Measurements from ENCODE around the gene ECI1. TPM values are rescaled to one million over a fixed set of nuclear protein-coding genes. Genes with fewer than 3 reads are reported as not detected.

The ECI1 gene
- total RNA-seq, 4 donors from 2014 or later: 60.2 to 114 (median 95.6) TPM

DNA sequence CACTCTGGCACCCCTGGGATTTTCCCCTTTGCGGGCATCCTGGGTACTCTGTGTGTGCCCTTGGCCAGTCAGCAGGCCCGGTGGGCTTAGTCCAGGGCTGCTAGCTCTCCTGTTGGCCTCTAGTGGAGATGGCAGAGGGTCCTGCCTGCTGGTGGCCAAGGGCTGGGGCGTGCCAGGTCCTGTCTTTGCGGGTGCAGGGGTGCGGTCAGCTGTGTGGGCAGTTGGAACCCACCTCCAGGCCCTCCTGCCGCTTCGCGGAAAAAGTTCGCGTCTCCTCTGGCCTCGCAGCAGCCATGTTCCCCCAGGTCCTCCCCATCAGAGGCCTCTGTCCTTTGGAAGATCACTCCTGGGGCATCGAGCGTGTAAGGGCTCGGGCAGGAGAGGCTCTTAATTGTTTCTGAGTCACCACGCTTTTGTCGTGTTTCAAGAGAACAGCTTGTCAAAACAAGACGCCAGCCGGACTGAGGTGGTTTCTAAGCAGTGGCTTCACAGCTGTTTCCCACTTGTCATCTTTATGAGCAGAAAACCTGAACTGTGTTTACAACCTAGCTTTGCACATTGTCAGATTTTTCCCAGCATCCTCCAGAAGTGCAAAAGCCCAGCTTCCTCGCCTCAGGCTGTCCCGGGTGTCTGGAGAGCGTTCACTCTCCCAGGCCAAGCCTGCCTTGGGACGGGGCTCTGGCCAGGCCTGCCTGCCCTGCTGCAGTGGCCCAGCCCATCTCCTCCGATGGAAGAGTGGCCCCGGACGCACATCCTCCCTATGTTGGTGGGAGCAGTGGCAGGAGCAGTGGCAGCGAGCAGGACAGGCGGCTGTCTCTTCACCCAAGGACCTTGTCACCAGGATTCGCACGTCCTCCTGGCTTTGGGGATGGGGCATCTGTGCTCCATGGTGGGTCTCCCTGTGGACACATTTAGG, 20.1 kb downstream of the ECI1 start:
- DNase-seq: no peak
- H3K9me3 ChIP-seq: no peaks in the 10 kb centered on the region
- TF ChIP-seq POLR2A (IDR thresholded peaks at IDR 0.05): no peak
- TF ChIP-seq, protein P1, sequence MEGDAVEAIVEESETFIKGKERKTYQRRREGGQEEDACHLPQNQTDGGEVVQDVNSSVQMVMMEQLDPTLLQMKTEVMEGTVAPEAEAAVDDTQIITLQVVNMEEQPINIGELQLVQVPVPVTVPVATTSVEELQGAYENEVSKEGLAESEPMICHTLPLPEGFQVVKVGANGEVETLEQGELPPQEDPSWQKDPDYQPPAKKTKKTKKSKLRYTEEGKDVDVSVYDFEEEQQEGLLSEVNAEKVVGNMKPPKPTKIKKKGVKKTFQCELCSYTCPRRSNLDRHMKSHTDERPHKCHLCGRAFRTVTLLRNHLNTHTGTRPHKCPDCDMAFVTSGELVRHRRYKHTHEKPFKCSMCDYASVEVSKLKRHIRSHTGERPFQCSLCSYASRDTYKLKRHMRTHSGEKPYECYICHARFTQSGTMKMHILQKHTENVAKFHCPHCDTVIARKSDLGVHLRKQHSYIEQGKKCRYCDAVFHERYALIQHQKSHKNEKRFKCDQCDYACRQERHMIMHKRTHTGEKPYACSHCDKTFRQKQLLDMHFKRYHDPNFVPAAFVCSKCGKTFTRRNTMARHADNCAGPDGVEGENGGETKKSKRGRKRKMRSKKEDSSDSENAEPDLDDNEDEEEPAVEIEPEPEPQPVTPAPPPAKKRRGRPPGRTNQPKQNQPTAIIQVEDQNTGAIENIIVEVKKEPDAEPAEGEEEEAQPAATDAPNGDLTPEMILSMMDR (IDR thresholded peaks at IDR 0.05): no peak
- H3K4me3 ChIP-seq: no peak overlapping the region
- H3K27ac ChIP-seq: no peak overlapping the region
- peaks cover 0 to 6% of the 10 kb centered on the region in 2 donors for H3K27me3 ChIP-seq
- peaks cover 0 to 82% (median 0%) of the 10 kb centered on the region in 3 donors for H3K36me3 ChIP-seq
- peaks cover 0 to 16% (median 3%) of the 10 kb centered on the region in 4 donors for H3K4me1 ChIP-seq

DNA sequence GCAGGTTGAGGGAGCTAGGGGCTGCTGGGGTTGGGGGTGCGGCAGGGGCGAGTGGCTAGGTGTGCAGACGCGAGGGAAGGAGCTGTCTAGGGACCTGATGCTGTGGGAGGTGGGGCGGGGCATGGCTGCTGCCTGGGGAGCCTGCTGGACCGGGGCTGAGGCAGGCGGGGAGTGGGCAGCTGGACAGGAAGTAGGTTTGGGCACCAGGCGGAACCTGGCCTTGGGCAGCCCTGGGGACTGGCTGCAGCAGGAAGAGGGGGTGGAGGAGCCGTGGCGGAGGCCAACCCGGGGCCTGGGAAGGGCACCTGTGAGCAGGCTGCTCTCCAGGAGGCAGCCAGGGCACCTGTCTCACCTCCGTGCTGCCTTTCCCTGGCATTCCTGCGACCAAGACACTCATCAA, 21.0 kb downstream of the ECI1 start:
- Histone ChIP-seq H3K36me3 (peaks cover 0 to 75% (median 0%) of the 10 kb centered on the region in 3 donors), H3K9me3 (no peaks in the 10 kb centered on the region), H3K27ac (no peak overlapping the region), H3K27me3 (no peaks in the 10 kb centered on the region), H3K4me1 (peaks cover 0 to 10% (median under 1%) of the 10 kb centered on the region in 4 donors), H3K4me3 (no peak overlapping the region)
- DNase-seq: no peak
- TF ChIP-seq, protein P1 (IDR thresholded peaks at IDR 0.05): no peak
- no peak for TF ChIP-seq POLR2A (IDR thresholded peaks at IDR 0.05)

DNA sequence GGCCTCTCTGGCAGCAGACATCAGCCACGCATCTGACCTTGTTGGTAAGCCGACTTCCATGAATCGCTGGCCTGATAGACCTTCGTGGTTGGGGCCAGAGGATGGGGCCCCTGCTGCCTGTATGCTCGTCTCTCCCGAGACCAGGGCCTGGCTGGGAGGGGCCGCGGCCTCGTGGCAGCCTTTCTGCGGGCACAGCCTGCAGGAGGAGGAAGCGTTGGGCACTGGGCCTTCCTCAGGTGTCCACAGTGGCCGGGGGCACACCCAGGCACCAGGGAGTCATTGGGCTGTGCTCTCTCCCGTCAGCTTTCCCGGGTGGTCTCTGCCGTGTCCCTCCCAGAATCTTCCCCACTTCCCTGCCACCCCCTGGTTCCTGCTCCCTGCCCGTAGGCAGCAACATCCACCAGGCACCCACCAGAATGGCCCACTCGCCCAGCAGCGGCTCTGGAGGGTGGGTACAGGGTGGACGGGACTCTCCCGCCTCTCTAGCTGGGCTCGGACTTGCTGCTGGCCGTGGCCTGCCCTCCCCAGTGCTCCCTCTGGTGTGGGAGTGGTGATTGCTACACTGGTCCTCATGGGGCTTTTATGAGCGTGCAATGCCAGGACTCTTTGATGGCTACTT, 21.6 kb downstream of the ECI1 start:
- H3K27me3 ChIP-seq: no peaks in the 10 kb centered on the region
- peaks cover 0 to 13% (median 4%) of the 10 kb centered on the region in 4 donors for H3K4me1 ChIP-seq
- no peak overlapping the region for H3K27ac ChIP-seq
- TF ChIP-seq POLR2A (IDR thresholded peaks at IDR 0.05): no peak
- TF ChIP-seq, protein P1 (IDR thresholded peaks at IDR 0.05): no peak
- peaks cover 0 to 69% (median 0%) of the 10 kb centered on the region in 3 donors for H3K36me3 ChIP-seq
- H3K4me3 ChIP-seq: no peak overlapping the region
- no peak for DNase-seq
- no peaks in the 10 kb centered on the region for H3K9me3 ChIP-seq

DNA sequence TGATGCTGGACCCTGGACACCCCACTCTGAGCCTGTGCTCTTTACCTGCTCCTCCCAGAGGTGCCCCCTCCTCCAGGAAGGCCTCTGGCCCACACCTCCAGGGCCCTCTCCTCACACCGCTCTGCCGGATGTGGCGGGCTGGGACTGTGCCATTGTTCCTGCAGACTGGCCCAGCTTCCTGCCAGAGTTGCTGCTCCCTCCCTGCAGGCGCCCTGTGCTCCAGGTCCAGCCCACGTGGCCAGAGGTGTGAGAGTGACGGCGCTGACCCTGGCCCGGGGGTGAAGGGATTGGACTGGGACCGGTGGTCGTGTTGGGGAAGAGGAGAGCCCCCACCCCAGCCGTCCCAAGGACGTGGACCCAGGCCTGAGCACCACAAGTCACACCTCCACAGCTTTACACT, 22.3 kb downstream of the ECI1 start:
- Histone ChIP-seq H3K27ac (no peak overlapping the region), H3K27me3 (no peaks in the 10 kb centered on the region), H3K4me3 (no peak overlapping the region), H3K9me3 (no peaks in the 10 kb centered on the region), H3K36me3 (peaks cover 0 to 63% (median 0%) of the 10 kb centered on the region in 3 donors), H3K4me1 (peaks cover 0 to 19% (median 10%) of the 10 kb centered on the region in 4 donors)
- TF ChIP-seq, protein P1 (IDR thresholded peaks at IDR 0.05): no peak
- TF ChIP-seq POLR2A (IDR thresholded peaks at IDR 0.05): no peak
- DNase-seq: no peak

DNA sequence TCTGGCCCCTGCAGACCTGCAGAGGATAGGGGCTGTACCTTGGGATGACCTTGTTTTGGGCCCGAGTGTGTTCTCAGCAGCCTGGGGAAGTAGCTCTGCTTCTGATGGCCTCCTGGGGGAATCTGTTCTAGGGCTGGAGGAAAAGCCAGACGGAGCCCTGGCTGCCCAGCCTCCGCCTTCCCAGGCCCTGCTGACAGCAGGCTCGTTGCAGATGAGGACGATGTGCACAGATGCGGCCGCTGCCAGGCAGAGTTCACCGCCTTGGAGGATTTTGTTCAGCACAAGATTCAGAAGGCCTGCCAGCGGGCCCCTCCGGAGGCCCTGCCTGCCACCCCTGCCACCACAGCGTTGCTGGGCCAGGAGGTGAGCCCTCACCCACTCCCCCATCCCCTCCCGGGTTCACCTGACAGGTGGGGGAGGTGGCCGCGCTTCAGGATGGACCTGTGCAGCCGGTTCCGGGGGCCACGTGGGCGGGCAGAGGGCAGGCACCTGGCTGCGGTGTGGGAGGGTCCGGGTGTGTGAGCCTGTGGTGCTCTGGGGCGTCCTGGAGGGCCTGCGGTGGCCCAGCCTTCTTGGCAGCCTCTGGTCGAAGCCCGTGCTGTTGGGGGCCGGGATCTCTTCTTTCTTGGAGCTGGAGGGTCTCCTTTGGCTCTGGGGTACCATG, 23.1 kb downstream of the ECI1 start:
- DNase-seq: no peak
- no peak for TF ChIP-seq POLR2A (IDR thresholded peaks at IDR 0.05)
- TF ChIP-seq, protein P1 (IDR thresholded peaks at IDR 0.05): no peak
- no peak overlapping the region for H3K27ac ChIP-seq
- H3K4me3 ChIP-seq: no peak overlapping the region
- H3K27me3 ChIP-seq: no peaks in the 10 kb centered on the region
- H3K9me3 ChIP-seq: no peaks in the 10 kb centered on the region
- peaks cover 0 to 19% (median 11%) of the 10 kb centered on the region in 4 donors for H3K4me1 ChIP-seq
- H3K36me3 ChIP-seq: peaks cover 0 to 55% (median 0%) of the 10 kb centered on the region in 3 donors
